Astrocyte of the cerebellum (primary cell): ENCODE measurements around the gene PARP8.

Experiments used
- DNase-seq: peaks from one replicate; pipeline ENCODE4 v3.0.0-alpha.2; 2011; ENCODE audit warnings: low read depth
- H3K4me3 ChIP-seq: 2 replicates; pipeline ENCODE4 v1.5.1; 2011; ENCODE audit warnings: mild to moderate bottlenecking, low read depth, low read length, moderate library complexity
- CTCF ChIP-seq: IDR thresholded peaks from 2 replicates; pipeline ENCODE4 v1.5.1; 2012; ENCODE audit warnings: low read length, low read depth, moderate library complexity, mild to moderate bottlenecking; ENCODE audit errors: missing control alignments
- in situ Hi-C: cut with HindIII; loops from 2 replicates; pipeline ENCODE4 v1.10.0; 2017; ENCODE audit warnings: low sequenced_read_pairs

The PARP8 gene

GRCh38 chr5:50749873-50750272, 83.4 kb downstream of the PARP8 start:
- no peak for DNase-seq
- TF ChIP-seq CTCF: no peak
- in situ Hi-C loops: no loop called here
- H3K4me3 ChIP-seq: no peak overlapping the region

- H3K4me3 ChIP-seq: no peak overlapping the region
- TF ChIP-seq CTCF: peak; percentile 83
- in situ Hi-C loops: no loop called here
- DNase-seq: peak; percentile 23
Measured at GRCh38 chr5:50751064-50751657, 84.7 kb downstream of the PARP8 start.

- no peak for TF ChIP-seq CTCF
- H3K4me3 ChIP-seq: no peak overlapping the region
- in situ Hi-C loops: no loop called here
- no peak for DNase-seq
Measured at GRCh38 chr5:50752800-50753199, 86.4 kb downstream of the PARP8 start.

GRCh38 chr5:50759526-50760270, 93.3 kb downstream of the PARP8 start:
- TF ChIP-seq CTCF: no peak
- in situ Hi-C loops: no loop called here
- no peak for DNase-seq
- no peak overlapping the region for H3K4me3 ChIP-seq

GRCh38 chr5:50763351-50763750, 96.9 kb downstream of the PARP8 start:
- in situ Hi-C loops: no loop called here
- DNase-seq: no peak
- no peak overlapping the region for H3K4me3 ChIP-seq
- no peak for TF ChIP-seq CTCF

GRCh38 chr5:50763846-50764245, 97.4 kb downstream of the PARP8 start:
- no peak overlapping the region for H3K4me3 ChIP-seq
- in situ Hi-C loops: no loop called here
- no peak for DNase-seq

More at GRCh38 chr5:50763846-50764245, 97.4 kb downstream of the PARP8 start:
- no peak for TF ChIP-seq CTCF
